ENCODE results near the gene SUSD3. TPM values are rescaled to one million over a fixed set of nuclear protein-coding genes. Genes with fewer than 3 reads are reported as not detected.

The SUSD3 gene
- total and polyA plus RNA-seq, 4 donors: 2.6 to 10.3 (median 4.4) TPM

- DNase-seq: no peak
Observed at GRCh38 chr9:93035106-93035660, 23.3 kb upstream of the SUSD3 start.

GRCh38 chr9:93035821-93036351 is 22.6 kb upstream of the SUSD3 start:
- H3K4me3 ChIP-seq (ENCODE audit: low read length in 2 of 2): no peak overlapping the region
- no peak for DNase-seq
- H3K36me3 ChIP-seq (ENCODE audit: control insufficient read depth in 1 of 2, insufficient read depth in 2 of 2, low read length in 1 of 2): no peaks in the 10 kb centered on the region
- intact Hi-C loops (cut with DNase I): no loop called here
- H3K27me3 ChIP-seq (ENCODE audit: control insufficient read depth in 1 of 2, insufficient read depth in 2 of 2, low read length in 1 of 2): no peaks in the 10 kb centered on the region
- no peak for ATAC-seq (ENCODE audit: low FRiP score)
- no peaks in the 10 kb centered on the region for H3K9me3 ChIP-seq (ENCODE audit: control insufficient read depth, low read length)
- no peak overlapping the region for H3K27ac ChIP-seq (ENCODE audit: low read depth in 1 of 2, low read length in 2 of 2)
- H3K4me1 ChIP-seq (ENCODE audit: control insufficient read depth in 1 of 2, insufficient read depth in 2 of 2, low read length in 2 of 2): no peaks in the 10 kb centered on the region
- 43 to 45% methylated on average over 13 of the region's 13 CpGs for WGBS, 2 donors

More at GRCh38 chr9:93035106-93035660, 23.3 kb upstream of the SUSD3 start:
- H3K4me1 ChIP-seq (ENCODE audit: control insufficient read depth in 1 of 2, insufficient read depth in 2 of 2, low read length in 2 of 2): no peaks in the 10 kb centered on the region
- no peaks in the 10 kb centered on the region for H3K36me3 ChIP-seq (ENCODE audit: control insufficient read depth in 1 of 2, insufficient read depth in 2 of 2, low read length in 1 of 2)
- no peak overlapping the region for H3K4me3 ChIP-seq (ENCODE audit: low read length in 2 of 2)
- H3K27me3 ChIP-seq (ENCODE audit: control insufficient read depth in 1 of 2, insufficient read depth in 2 of 2, low read length in 1 of 2): no peaks in the 10 kb centered on the region
- intact Hi-C loops (cut with DNase I): no loop called here
- no peaks in the 10 kb centered on the region for H3K9me3 ChIP-seq (ENCODE audit: control insufficient read depth, low read length)
- no peak overlapping the region for H3K27ac ChIP-seq (ENCODE audit: low read depth in 1 of 2, low read length in 2 of 2)
- 92 to 94% methylated on average over 19 of the region's 19 CpGs for WGBS, 2 donors
- no peak for ATAC-seq (ENCODE audit: low FRiP score)

GRCh38 chr9:93036887-93037475 is 21.5 kb upstream of the SUSD3 start:
- Histone ChIP-seq H3K36me3 (ENCODE audit: control insufficient read depth in 1 of 2, insufficient read depth in 2 of 2, low read length in 1 of 2) (no peaks in the 10 kb centered on the region), H3K27me3 (ENCODE audit: control insufficient read depth in 1 of 2, insufficient read depth in 2 of 2, low read length in 1 of 2) (no peaks in the 10 kb centered on the region), H3K27ac (ENCODE audit: low read depth in 1 of 2, low read length in 2 of 2) (no peak overlapping the region), H3K9me3 (ENCODE audit: control insufficient read depth, low read length) (no peaks in the 10 kb centered on the region), H3K4me1 (ENCODE audit: control insufficient read depth in 1 of 2, insufficient read depth in 2 of 2, low read length in 2 of 2) (no peaks in the 10 kb centered on the region), H3K4me3 (ENCODE audit: low read length in 2 of 2) (no peak overlapping the region)
- no peak for DNase-seq
- WGBS, 2 donors: 89 to 91% methylated on average over 13 of the region's 13 CpGs
- intact Hi-C loops (cut with DNase I): no loop called here
- ATAC-seq (ENCODE audit: low FRiP score): no peak

- no peak overlapping the region for H3K27ac ChIP-seq (ENCODE audit: low read depth in 1 of 2, low read length in 2 of 2)
- no peaks in the 10 kb centered on the region for H3K27me3 ChIP-seq (ENCODE audit: control insufficient read depth in 1 of 2, insufficient read depth in 2 of 2, low read length in 1 of 2)
- no peaks in the 10 kb centered on the region for H3K9me3 ChIP-seq (ENCODE audit: control insufficient read depth, low read length)
- H3K36me3 ChIP-seq (ENCODE audit: control insufficient read depth in 1 of 2, insufficient read depth in 2 of 2, low read length in 1 of 2): no peaks in the 10 kb centered on the region
- peak; percentile 4 for ATAC-seq (ENCODE audit: low FRiP score)
- 89 to 93% methylated on average over 13 of the region's 13 CpGs for WGBS, 2 donors
- DNase-seq: no peak
- no peaks in the 10 kb centered on the region for H3K4me1 ChIP-seq (ENCODE audit: control insufficient read depth in 1 of 2, insufficient read depth in 2 of 2, low read length in 2 of 2)
- intact Hi-C loops (cut with DNase I): no loop called here
- no peak overlapping the region for H3K4me3 ChIP-seq (ENCODE audit: low read length in 2 of 2)
Observed at GRCh38 chr9:93037476-93037971, 21.0 kb upstream of the SUSD3 start.

GRCh38 chr9:93038918-93039317 is 19.6 kb upstream of the SUSD3 start:
- no peak for ATAC-seq (ENCODE audit: low FRiP score)
- Histone ChIP-seq H3K27me3 (ENCODE audit: control insufficient read depth in 1 of 2, insufficient read depth in 2 of 2, low read length in 1 of 2) (no peaks in the 10 kb centered on the region), H3K27ac (ENCODE audit: low read depth in 1 of 2, low read length in 2 of 2) (no peak overlapping the region), H3K4me3 (ENCODE audit: low read length in 2 of 2) (no peak overlapping the region), H3K9me3 (ENCODE audit: control insufficient read depth, low read length) (no peaks in the 10 kb centered on the region), H3K4me1 (ENCODE audit: control insufficient read depth in 1 of 2, insufficient read depth in 2 of 2, low read length in 2 of 2) (no peaks in the 10 kb centered on the region), H3K36me3 (ENCODE audit: control insufficient read depth in 1 of 2, insufficient read depth in 2 of 2, low read length in 1 of 2) (no peaks in the 10 kb centered on the region)
- intact Hi-C loops (cut with DNase I): no loop called here
- no peak for DNase-seq
- WGBS, 2 donors: 90 to 91% methylated on average over 6 of the region's 6 CpGs

GRCh38 chr9:93039456-93039855 is 19.0 kb upstream of the SUSD3 start:
- DNase-seq (no peak), ATAC-seq (ENCODE audit: low FRiP score) (no peak)
- Histone ChIP-seq H3K4me3 (ENCODE audit: low read length in 2 of 2) (no peak overlapping the region), H3K27me3 (ENCODE audit: control insufficient read depth in 1 of 2, insufficient read depth in 2 of 2, low read length in 1 of 2) (no peaks in the 10 kb centered on the region), H3K4me1 (ENCODE audit: control insufficient read depth in 1 of 2, insufficient read depth in 2 of 2, low read length in 2 of 2) (no peaks in the 10 kb centered on the region), H3K9me3 (ENCODE audit: control insufficient read depth, low read length) (no peaks in the 10 kb centered on the region), H3K27ac (ENCODE audit: low read depth in 1 of 2, low read length in 2 of 2) (no peak overlapping the region), H3K36me3 (ENCODE audit: control insufficient read depth in 1 of 2, insufficient read depth in 2 of 2, low read length in 1 of 2) (no peaks in the 10 kb centered on the region)
- intact Hi-C loops (cut with DNase I): no loop called here
- WGBS, 2 donors: 91 to 95% methylated on average over 6 of the region's 6 CpGs

GRCh38 chr9:93039976-93040375 is 18.5 kb upstream of the SUSD3 start:
- no peak overlapping the region for H3K4me3 ChIP-seq (ENCODE audit: low read length in 2 of 2)
- no peaks in the 10 kb centered on the region for H3K27me3 ChIP-seq (ENCODE audit: control insufficient read depth in 1 of 2, insufficient read depth in 2 of 2, low read length in 1 of 2)
- ATAC-seq (ENCODE audit: low FRiP score) (no peak), DNase-seq (no peak)
- no peaks in the 10 kb centered on the region for H3K36me3 ChIP-seq (ENCODE audit: control insufficient read depth in 1 of 2, insufficient read depth in 2 of 2, low read length in 1 of 2)
- no peak overlapping the region for H3K27ac ChIP-seq (ENCODE audit: low read depth in 1 of 2, low read length in 2 of 2)
- intact Hi-C loops (cut with DNase I): no loop called here
- H3K9me3 ChIP-seq (ENCODE audit: control insufficient read depth, low read length): no peaks in the 10 kb centered on the region
- 87% methylated on average over 10 of the region's 10 CpGs for WGBS, 2 donors
- H3K4me1 ChIP-seq (ENCODE audit: control insufficient read depth in 1 of 2, insufficient read depth in 2 of 2, low read length in 2 of 2): no peaks in the 10 kb centered on the region

- no peak overlapping the region for H3K27ac ChIP-seq (ENCODE audit: low read depth in 1 of 2, low read length in 2 of 2)
- no peak for ATAC-seq (ENCODE audit: low FRiP score)
- H3K27me3 ChIP-seq (ENCODE audit: control insufficient read depth in 1 of 2, insufficient read depth in 2 of 2, low read length in 1 of 2): no peaks in the 10 kb centered on the region
- H3K36me3 ChIP-seq (ENCODE audit: control insufficient read depth in 1 of 2, insufficient read depth in 2 of 2, low read length in 1 of 2): no peaks in the 10 kb centered on the region
- H3K4me1 ChIP-seq (ENCODE audit: control insufficient read depth in 1 of 2, insufficient read depth in 2 of 2, low read length in 2 of 2): no peaks in the 10 kb centered on the region
- no peaks in the 10 kb centered on the region for H3K9me3 ChIP-seq (ENCODE audit: control insufficient read depth, low read length)
- DNase-seq: no peak
- intact Hi-C loops (cut with DNase I): no loop called here
- WGBS, 2 donors: 96 to 97% methylated on average over 7 of the region's 7 CpGs
- no peak overlapping the region for H3K4me3 ChIP-seq (ENCODE audit: low read length in 2 of 2)
Observed at GRCh38 chr9:93040409-93040808, 18.1 kb upstream of the SUSD3 start.
